HG03342 (cell line): Measurements from ENCODE around the gene ZNF618.
A peak's percentile ranks its signal among the peaks of the same experiment; 100 is the strongest.

Experiments used
- ATAC-seq: cut with Tn5 transposase; IDR thresholded peaks from one replicate; pipeline ENCODE4 v1.9.1; 2021; ENCODE audit warnings: mild to moderate bottlenecking, moderate library complexity; ENCODE audit not compliant: unreplicated experiment

The ZNF618 gene

DNA sequence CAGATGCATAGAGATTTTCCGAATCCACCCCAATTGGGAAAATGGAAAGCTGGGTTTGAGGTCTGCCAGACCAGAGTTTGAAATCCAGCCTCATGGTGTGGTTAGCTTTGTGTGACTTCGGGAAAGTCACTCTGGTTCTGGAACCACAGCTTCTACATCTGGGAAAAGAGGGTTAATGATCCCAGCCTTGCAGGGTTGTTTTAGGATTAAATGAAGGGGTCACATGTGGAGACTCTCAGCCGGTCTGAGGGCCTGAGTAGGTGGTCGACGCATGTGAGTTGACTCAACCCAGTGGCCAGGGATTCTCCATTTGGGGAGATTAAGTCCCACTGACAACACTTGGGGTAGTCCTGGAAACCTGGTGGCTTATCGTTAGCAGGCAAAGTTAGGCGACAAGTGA is 6.1 kb downstream of the ZNF618 start:
- no peak for ATAC-seq

DNA sequence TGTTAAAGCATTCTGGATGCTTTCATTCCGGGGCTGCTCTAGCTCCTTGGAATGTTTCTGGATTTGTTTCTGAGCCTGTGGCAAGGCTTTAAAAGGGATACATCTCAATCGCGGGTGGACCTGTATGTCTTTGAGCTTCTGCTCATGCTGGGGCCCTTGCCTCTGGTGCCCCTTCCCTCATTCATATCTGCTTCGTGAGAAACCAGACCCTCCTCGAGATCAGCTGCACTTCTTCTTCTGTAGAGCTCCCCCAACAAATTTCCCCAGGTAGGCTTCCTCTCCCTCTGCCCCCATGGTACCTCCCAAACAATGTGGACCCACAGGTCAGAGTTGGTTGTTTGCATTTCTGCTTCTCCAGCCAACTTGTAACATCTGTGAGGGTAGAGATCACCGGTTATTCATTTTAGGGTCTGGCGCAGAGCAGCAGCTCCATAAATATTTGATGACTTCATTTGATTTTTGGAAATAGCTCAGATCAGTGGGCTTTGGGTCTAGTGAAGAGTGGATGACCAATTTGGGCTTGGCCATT is 6.6 kb downstream of the ZNF618 start:
- no peak for ATAC-seq

- ATAC-seq: no peak
Measured at GRCh38 chr9:113885183-113886025, 9.3 kb downstream of the ZNF618 start.

- no peak for ATAC-seq
Measured at GRCh38 chr9:113886026-113886369, 9.9 kb downstream of the ZNF618 start.

- ATAC-seq: peak; percentile 53
Measured at GRCh38 chr9:113886466-113886865, 10.4 kb downstream of the ZNF618 start.

DNA sequence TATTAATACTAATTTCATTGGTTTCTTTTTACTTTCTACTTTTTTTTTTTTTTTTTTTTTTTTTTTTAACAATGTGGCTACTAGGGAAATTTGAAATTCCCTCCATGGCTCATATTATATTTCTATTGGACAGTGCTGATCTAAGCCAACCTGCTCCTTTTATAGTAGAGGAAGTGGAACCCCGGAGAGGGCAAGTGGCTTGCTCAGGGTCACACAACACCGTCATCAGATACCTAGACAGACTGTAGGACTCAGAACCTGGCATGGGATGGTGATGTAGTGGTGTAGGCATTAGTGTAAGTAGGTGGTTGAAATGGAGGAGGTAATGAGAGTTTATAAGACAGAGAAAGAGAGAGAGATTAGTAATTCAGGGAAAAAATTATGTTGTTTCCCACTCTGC is 10.8 kb downstream of the ZNF618 start:
- ATAC-seq: no peak

DNA sequence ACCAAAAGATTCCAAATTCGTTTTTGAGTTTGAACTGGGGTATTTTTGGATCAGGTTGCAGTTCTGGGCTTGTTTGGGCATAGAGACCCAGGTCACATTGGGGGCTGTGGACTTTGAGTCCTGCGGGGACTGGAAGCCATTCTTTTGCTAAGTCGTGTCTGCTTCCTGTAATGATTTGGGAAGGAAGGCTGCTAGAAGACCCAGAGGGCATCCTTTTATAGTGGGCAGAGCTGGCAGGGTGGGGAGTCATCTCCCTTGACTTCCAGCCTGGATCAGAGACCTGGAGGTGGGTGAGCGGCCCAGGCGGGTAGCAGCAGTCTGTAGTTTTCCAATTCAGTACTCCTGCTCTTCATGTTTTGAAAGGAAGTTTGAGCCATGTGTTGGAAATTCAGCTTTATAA is 11.3 kb downstream of the ZNF618 start:
- ATAC-seq: no peak

DNA sequence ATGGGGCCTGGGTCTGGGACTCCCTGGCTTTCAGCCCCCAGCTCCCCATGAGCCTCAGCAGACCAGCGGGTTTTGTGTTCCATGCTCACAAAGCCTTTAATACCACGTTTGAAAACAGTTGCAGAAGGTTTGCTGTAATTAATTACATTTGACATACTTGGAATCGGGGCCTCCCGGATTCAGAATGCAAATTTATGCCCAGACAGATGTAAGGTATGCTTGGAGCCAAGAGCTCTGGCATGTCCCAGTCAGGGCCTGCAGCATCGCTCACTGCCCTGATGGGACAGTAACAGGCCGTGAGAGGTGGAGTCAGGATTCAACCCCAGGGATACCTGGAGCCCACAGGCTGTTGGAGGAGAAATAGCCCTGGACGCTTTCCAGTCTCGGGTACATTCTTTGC is 12.2 kb downstream of the ZNF618 start:
- ATAC-seq: no peak

DNA sequence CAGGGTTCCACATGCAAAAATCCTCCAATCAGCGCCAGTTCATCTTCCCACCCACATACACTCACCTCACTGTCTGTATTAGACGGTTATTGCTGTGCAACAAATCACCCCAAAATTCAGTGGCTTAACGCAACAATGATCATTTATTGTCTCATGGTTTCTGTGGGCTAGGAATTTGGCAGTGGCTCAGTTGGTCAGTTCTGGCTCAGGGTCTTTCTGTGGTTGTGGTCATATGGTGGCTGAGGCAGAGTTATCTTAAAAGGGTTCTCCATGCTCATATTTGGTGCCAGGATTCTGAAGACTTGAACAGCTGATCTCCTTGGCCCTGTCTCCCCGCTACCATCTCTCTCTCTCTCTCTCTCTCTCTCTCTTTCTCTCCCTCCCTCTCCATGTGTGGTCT is 12.9 kb downstream of the ZNF618 start:
- ATAC-seq: no peak

DNA sequence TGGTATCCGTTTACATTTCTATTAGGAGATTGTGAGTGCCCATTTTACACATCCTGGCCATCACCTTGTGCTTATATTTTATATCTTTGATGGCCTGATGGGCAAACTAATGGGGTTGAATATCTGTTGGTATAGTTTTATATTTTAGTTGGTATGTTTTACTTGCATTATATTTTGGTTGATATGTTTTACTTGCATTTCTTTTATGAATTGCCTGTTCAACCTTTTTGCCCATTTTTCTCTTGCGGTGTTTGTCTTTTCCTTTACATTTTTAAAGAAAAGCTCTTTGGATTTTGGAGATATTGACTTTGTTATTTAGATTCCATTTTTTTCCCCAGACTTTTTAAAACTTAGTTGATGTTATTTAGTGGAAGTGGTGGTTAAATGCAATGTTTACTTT is 14.6 kb downstream of the ZNF618 start:
- no peak for ATAC-seq

- ATAC-seq: no peak
Measured at GRCh38 chr9:113892861-113893491, 16.9 kb downstream of the ZNF618 start.

- ATAC-seq: no peak
Measured at GRCh38 chr9:113894166-113894565, 18.1 kb downstream of the ZNF618 start.

- no peak for ATAC-seq
Measured at GRCh38 chr9:113895526-113895925, 19.4 kb downstream of the ZNF618 start.

DNA sequence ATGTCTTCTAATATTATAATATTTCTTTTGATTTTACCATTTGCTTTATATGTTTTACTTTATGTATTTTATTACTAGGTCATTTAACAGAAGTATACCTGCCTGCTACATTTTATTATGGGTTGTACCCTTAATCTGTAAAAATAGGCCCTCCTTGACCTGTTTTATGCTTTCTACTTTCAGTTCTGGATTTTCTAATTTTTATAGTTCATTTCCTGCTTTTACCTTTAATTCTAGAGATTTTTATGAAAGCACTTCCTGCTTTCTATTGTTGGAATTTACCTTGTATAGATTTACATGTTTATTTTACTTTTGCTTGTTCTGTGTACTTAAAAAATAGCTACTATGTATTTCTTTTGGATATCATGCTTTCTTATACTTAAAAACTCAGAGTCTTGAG is 20.6 kb downstream of the ZNF618 start:
- no peak for ATAC-seq

- no peak for ATAC-seq
Measured at GRCh38 chr9:113898151-113898550, 22.0 kb downstream of the ZNF618 start.

GRCh38 chr9:113898596-113898995 is 22.5 kb downstream of the ZNF618 start:
- no peak for ATAC-seq

- no peak for ATAC-seq
Measured at GRCh38 chr9:113899205-113899604, 23.1 kb downstream of the ZNF618 start.

GRCh38 chr9:113901221-113901688 is 25.1 kb downstream of the ZNF618 start:
- ATAC-seq: no peak

DNA sequence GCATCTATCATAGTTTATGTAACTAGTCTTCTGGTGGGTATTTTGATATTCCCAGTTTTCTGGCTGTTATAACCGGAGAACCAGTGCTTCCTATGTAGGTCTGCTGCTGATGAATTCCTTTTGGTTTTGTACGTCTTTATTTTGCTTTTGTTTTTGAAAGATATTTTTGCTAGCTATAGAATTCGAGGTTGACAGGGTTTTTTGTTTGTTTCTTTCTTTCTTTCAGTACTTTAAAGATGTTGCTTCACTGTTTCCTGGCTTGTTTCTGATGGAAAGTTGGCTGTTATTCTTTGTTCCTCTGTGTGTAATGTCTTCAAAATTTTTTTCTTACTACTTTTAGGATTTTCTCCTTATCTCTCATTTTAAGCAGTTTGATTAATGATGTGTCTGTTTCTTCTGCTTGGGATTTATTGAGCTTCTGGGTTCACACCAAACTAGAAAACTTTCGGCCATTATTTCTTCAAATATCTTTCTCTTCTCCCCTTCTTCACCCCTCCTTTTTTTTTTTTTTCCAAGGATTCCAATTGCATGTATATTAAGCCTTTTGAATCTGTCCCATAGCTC is 27.5 kb downstream of the ZNF618 start:
- ATAC-seq: no peak

DNA sequence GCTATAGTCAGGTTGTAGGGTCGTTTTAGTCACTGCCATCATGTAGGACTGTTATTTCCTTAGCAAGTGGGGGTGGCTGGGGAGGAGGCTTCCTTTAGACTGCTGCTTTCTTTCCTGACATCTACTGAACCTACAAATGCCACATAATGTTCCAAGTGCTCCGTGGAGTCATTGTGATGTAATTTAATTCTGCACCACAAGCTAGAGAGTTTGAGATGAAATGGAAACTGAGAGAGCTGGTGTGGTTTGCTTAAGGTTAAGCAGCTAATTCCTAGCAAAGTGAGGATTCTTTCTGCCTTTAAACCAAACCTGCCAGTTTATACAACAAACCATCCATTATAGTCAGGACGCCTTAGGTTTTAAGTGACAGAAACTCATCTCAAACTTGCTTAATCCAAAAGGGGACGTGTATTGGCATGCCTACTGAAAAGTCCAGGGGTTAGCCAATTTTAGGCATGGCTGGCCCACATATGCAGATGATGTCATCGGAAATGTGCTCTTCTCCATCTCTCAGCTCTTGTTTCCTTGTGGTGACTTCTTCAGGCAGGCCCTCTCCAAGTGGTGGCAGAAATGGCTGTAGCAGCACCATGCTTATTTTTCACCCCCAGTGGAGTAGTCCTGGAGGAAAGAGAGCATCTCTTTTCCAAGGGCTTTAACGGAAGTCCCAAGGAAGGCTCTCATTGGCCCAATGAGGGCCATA is 30.5 kb downstream of the ZNF618 start:
- no peak for ATAC-seq

DNA sequence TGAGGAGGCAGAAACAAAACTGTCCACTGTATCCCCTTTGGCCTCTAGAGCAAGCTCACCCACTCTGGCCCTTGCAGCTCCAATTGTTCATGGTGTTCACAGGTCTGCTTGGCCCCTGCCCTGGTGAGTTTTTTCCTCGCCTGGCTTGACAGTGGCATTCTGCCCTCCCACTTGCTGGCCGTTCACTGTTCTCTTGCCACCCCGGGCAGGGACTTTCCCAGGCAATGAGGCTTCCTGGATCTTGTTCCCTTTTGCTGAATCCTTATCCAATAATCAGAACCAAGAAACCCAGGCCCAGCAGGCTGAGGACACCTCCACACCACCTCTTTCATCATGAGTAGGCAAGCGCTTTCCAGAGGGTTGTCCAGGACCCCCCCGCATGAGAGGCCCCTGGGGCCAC is 31.2 kb downstream of the ZNF618 start:
- ATAC-seq: no peak
